Activated T-cell treated with anti-CD3 and anti-CD28 coated beads for 4 hours (primary cell): Measurements from ENCODE around the gene DBP.

Experiments
- DNase-seq: peaks from one replicate; pipeline ENCODE4 v3.0.0-alpha.2; 2020

DBP gene

DNA sequence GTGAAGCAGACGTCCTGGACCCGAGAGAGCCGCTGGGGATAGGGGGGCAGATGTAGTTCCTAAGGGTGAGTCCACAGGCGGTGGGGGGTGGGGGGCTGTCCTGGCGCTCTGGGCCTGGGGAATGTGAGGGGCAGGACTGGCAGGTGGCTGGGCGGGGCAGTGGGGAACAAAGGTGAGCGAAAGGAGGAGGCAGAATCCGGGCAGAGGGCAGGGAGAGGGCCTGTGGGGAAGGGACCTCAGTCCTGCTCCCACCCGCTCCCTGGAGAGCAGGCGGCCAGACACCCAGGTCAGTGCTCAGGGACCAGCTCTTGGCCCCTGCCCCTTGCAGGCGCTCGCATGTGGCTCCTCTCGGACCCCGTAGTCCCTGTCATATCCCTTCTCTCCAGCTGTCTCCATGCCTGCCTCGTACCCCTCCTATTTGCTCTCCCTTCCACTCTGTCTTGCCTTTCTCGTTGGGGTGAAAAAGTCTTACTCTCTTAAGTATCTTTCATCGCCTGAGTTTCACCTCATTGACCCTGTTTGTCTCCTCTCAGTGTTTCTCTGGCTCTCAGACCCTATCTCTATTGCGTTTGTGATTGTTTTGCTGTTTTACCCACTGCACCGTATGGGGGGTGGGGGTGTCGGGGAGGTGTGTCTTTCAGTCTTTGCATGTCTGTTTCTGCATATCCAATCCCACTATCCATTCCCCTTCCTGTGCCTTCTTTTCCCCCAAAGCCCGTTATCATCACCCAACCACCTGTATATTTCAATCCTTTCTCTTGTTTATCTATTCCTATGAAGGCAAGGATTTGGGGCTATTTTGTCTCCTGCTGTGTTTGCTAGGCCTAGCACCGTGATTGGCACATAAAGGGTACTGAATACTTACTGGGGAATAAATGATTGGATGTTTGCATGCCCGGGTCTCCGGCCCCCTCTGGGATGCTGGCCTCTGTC, 12.1 kb downstream of the DBP start:
- no peak for DNase-seq

DNA sequence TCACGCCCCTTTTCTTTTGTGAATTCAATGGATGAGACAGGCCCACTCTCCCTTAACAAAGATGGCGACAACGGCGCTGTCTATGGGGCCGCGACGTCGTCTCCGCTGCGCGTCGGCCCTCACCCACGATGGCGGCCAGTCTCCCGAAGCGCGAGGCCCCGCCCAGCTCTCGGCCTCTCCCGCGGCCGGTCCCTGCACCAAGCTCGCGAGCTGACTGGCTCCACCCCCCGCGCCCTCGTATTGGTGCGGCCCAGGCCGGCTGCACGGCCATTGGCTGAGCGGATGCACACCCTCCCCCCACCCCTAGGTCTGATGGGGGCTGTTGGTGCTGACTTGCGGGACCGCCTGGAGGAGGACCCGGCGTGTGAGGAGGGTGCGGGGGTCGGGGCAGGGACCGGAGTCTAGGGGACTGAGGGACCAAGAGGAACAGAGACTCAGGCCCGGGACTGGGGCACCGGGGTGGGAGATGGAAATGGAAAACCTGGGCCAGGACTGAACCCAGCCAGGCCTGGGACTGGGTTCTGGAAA, 13.0 kb downstream of the DBP start:
- peak; percentile 92 for DNase-seq

- no peak for DNase-seq
Measured at GRCh38 chr19:48623556-48624066, 13.6 kb downstream of the DBP start.

DNA sequence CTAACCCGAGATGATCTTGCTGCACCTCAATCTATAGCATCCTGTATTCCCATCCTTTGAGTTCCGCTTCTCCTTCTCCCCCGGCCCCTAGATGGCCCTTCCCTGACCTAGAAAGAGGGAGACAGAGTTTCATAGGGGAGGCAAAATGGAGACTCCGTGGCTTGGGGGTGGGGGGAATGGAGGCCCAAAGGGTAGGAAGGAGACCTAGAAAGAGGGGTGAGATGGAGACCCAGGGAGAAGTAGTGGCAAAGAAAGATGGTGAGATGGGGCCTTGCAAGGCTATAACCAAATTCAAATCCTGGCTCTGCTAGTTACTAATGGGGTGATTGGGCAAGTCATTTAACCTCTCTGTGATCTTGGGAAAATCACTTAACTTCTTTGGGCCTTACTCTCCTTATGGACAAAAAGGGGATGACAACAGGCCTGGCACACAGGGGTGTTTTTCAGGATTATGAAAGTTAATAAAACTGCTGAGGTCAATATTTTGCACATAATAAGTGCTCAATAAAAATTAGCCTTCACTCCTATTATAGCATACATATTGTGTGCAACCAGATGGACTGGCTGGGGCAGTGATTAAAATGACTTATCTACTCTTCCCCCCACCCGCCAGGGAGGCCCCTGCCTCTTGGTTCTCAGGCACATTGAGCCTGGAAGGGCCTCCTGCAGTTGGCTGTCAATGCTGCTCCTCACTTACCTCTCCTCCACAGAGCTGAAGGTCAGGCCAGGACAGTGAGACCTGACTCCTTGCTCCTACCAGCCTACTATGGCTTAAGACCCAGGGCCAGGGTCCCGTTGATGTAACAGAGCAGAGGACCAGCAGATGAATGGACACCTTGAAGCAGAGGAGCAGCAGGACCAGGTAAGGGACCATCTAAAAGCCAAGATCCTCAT, 17.2 kb downstream of the DBP start:
- no peak for DNase-seq

DNA sequence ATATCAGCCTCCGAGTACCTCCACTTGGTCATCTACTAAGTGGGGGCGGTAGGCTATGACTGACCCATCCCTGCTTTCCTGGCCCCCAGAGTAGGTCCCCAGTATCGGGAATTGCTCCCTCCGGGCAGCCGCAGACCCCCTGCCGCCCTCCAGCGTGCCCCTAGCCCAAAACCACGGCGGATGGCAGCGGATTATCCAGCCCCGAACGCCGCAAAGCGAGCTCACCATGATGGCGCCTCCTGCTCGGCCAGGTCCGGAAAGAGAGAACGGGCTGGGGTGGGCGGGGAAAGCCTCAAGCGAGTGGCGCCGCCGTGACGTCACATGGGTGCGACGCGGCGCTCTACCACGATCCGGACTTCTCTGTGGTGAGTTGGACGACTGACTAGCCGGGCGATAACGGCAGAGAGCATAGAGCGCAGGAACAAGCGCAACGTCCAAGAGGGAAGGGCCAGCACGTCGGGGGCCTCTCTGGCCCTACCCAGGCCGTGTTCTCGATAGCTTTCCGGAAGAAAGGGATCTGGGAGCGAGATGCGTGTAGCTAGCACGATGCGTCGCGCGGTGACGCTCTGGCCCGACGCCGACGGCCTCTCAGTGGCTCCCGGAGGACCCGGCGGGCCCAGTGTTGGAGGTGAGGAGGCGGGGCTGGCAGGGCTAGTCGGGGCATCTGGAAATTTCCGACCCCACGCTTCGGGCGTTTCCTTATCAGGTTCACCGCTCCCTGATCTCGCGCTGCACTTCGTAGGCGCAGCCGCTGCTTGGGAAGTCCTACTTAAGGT, 18.1 kb downstream of the DBP start, which contains the start of the genes RPL18 and SPHK2:
Gene RPL18, minus strand, starts transcription at position 263 of the 776 bp plus-strand sequence. Its CDS starts 35 bp downstream, at position 228.
Gene SPHK2, plus strand, starts transcription at position 591 of the 776 bp plus-strand sequence. CDS start 1,009 bp downstream, outside the sequence.
- DNase-seq = peak; percentile 92

DNA sequence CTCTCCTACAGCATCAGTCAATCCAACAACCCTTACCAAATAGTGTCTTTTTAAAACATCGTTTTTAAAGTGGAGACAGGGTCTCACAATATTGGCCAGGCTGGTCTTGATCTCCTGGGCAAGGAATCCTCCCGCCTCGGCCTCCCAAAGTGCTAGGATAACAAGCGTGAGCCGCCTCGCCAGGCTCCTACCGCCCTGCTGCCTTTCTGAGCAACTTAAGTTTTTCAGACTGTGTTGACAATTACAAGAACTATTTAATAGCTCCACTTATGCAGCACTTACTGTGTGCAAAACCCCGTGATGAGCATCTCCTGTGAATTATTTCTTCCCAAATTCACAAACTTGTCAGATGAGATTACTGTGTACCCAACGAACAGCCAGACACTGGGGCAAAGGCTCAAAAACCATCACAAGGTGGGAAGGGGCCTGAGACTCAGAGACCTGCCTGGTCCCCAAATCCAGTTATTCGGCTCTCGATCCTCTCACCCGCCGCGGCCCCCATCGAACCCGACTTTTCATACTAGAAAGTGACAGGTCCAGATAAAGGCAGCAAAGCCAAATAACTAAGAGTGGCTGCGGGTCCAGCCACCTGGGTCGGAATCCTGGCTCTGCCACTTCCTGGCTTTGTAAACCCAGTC, 18.8 kb downstream of the DBP start:
- DNase-seq = no peak

- no peak for DNase-seq
Measured at GRCh38 chr19:48617146-48617937, 19.8 kb downstream of the DBP start.

- no peak for DNase-seq
Measured at GRCh38 chr19:48616491-48617056, 20.6 kb downstream of the DBP start.

DNA sequence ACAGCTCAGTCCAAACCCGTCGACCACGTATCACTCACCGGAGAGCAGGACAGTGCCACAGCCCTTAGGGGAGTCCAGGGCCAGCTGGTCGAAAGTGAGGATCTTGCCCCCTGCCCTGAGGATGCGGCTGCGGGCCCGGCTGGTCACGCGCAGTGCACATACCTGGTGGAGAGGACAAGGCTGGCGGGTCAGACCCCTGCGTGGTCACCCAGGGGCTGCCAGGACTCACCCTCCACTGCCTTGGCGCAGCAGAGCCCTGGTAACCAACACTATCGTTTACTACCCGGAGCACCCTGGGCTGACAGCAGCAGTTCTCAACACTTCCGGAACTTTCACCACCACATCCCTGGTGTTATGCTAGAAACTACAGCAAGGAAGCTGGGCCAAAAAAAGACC, 21.1 kb downstream of the DBP start:
- no peak for DNase-seq

DNA sequence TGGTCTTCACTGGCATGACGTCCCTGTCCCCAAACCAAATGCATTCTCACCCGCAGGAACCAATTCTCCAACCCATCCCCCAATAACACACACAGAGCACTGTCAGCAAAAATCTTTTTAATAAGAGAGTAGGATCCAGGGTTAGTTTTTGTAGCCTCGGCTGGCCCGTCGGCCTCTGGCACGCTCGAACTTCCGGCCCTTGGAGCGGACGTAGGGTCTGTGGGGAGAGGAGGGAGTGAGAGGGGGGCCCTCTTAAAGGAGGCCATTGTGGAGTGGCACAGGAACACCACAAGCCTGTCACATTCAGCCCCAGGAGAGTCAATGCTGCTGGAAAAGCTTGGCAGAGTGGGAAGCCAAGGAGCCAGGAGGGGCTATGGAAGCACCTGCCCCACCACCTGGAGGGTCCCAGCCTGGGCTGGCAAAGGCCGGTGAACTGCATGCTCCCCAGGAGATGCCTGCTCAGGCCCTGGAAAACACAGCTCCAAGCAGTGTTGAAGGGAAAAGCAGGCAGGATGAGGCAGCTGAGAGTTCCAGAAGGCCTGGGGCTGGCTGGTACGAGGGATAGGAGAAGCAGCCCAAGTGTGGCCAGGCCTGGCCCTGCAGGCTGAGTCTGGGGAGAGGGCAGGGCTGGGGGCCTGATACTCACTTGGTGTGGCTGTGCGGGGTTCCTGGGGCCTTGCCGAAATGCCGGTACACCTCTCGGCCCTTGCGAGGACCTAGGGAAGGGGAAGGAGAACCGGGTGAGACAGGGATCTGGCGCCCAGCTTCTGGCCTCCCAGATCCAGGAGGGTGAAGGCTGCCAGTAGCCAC, 21.7 kb downstream of the DBP start:
- DNase-seq = no peak

DNA sequence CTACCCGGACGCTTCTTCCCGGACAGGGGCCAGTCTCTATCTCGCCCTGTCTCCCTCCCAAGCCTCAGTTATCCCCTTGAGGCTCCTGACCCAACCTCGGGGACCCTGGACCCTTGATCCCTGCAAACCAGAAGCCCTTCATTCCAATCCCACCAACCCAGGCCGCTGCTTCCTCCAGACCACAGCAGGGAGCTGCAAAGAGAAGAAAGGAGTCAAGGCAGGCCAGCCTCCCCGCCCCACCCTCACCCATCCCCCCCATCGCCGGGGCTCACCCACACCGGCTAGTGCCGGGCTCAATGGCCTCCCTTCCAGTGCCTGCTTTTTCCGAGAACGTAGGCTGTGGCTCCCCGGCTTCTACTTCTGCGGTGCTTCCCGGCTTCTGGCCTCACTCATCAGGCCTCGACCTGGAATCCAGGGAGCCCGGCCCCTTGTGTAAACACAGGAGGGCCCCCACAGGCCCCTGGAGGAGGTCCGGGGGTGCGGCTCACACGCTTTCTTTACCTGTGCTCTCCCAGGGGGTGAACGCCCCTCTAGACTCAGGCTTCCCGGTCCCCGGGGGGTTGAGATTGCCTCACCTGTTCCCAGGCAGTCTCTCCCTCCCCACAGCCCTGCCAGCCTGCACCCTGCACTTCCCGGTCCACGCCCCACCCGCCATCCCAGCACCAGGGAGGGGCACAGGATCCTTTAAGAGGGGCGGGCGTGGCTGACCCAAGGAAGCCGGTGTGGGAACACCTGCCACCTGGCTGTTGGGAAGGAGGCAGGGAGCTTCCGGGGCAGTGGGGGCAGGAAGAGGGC, 22.5 kb downstream of the DBP start, which contains the start of gene FAM83E:
Gene FAM83E, minus strand, starts transcription at position 641 of the 795 bp plus-strand sequence. CDS start 1,704 bp downstream, outside the sequence.
- no peak for DNase-seq

GRCh38 chr19:48613852-48614435, 23.2 kb downstream of the DBP start:
- no peak for DNase-seq

DNA sequence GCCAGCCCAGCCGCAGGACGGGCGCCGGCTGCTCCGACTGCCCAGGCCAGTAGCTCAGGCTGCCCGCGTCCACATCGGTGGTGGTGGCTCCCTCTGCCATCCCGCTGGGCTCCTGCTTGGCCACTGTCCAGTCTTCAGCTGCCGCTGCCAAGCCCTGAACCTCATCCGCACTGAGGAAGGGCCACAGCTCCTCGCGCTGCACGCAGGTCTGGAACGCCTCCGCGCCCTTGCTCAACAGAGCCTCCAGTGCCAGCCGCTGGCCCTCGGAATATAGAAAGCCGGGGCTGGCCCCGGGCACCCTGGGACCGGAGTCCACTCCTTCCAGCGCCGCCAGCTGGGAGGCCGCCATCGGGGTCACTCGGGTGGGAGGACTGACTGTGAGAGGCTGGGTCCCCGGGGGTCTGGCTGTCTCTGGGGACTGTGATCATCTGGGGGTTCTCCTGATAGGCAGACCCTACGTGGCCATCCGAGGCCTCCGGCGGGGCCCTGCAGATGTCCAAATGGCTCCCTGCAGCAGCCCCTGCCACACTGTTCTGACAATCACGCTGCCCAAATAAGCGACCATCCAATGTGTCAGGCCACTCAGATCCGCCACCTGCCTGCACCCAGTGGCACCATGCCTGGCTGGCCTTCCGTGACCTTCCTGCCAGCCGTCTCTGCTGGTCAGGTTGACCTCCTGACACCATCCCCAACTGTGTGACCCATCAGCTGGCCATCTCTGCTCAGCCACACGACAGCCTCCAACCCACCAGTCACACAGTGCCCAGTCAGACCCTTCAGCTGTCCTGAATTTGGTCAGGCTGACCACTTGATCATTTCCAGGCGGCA, 23.9 kb downstream of the DBP start:
- DNase-seq = no peak

GRCh38 chr19:48611872-48612271, 25.3 kb downstream of the DBP start:
- DNase-seq = no peak

DNA sequence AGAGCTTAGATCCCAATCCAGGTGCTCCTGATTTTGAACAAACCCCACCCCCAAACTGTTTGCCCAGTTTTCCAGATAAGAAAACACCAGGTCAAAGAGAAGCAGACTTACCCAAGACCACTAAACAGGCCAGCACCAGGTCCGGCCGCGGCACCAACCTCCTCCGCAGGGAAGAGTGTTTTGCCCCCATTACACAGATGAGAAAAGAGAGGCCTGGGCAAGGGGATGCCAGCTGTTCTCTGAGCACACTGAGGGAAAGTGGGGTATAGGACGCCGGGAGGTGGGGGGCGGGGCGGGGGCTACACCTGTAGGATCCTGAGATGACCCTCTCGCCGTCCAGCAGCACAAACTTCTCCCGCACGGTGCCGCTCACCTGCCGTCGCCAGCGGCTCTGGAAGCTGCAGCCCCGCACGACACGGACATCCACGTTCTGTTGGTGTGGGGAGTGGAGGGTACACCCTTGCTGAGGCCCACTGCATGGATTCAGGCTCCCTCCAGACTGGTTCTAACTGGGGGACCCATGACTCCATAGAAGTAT, 27.5 kb downstream of the DBP start:
- DNase-seq = no peak

DNA sequence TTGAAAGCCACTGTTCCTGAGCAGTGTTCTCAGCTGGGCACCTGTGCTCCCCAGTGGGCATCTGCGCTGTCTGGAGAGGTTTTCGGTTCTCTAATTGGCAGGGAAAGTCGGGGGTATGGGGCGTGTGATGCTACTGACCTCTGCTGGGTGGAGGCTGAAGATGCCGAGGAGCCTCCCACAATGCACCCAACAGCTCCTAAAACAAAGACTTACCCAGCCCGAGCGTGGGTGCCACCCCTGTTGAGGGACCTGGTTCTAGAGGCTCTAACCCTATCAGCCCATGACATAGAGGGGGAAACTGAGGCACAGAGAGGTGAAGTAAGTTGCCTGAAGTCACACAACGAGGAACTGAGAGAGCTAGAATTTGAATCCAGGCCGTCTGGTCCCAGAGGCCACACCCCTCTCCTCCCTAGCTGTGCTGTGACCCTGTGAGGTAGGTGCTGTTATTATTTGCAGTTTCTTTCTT, 28.3 kb downstream of the DBP start:
- no peak for DNase-seq

DNA sequence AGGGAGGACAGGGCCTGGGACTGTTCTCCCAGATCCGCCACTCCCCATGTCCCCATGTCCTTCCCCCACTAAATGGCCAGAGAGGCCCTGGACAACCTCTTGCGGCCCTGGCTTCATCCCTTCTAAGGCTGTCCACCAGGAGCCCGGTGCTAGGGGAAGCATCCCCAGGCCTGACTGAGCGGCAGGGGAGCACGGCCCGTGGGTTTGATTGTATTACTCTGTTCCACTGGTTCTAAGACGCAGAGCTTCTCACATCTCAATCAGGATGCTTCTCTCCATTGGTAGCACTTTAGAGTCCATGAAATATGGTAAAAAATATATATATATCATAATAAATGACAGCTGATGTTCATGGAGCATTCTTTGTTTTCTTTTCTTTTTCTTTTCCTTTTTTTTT, 29.8 kb downstream of the DBP start:
- no peak for DNase-seq
